ENCODE measurements around the gene SYNDIG1.

DNA sequence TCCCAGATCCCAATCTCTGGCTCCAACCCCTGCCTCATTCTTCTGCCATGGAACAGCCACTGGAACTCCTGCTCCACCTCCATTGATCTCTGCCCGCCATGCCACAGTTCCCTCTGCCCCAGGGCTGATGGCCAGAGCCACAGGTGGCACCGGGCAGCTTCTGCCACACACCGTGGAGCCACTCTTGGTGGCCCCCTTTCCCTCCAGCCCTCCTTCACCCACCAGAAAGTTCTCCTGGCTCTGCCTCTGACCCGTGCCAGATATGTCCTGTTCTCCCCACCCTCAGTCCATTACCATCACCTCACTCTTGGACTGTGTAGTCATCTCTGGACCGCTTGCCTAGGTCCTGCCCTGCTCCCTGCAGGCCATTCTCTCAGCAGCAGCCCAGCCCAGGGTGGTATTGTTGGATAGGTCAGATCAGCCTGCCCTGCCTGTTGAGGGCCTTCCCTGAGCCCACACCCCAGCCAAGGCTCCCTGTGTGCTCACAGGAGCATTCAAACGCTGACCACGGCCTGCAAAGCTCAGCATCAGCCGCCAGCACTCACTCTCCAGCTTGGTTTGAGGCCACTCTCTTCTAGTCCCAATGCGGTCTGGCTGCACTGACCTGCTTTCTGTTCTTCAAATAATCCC is 16.8 kb upstream of the SYNDIG1 start:
- TF ChIP-seq, protein P1, sequence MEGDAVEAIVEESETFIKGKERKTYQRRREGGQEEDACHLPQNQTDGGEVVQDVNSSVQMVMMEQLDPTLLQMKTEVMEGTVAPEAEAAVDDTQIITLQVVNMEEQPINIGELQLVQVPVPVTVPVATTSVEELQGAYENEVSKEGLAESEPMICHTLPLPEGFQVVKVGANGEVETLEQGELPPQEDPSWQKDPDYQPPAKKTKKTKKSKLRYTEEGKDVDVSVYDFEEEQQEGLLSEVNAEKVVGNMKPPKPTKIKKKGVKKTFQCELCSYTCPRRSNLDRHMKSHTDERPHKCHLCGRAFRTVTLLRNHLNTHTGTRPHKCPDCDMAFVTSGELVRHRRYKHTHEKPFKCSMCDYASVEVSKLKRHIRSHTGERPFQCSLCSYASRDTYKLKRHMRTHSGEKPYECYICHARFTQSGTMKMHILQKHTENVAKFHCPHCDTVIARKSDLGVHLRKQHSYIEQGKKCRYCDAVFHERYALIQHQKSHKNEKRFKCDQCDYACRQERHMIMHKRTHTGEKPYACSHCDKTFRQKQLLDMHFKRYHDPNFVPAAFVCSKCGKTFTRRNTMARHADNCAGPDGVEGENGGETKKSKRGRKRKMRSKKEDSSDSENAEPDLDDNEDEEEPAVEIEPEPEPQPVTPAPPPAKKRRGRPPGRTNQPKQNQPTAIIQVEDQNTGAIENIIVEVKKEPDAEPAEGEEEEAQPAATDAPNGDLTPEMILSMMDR (IDR thresholded peaks at IDR 0.05), result no peak
- TF ChIP-seq POLR2A (IDR thresholded peaks at IDR 0.05) (no peak), POLR2AphosphoS5 (IDR thresholded peaks at IDR 0.05) (no peak)

Measured in prostate gland (tissue), 2 donors.